Activated CD4-positive, alpha-beta T cell treated with anti-CD3 and anti-CD28 coated beads for 1 hour (primary cell): ENCODE measurements around the gene NXPH1.

ENCODE experiments used
- DNase-seq: peaks from one replicate; pipeline ENCODE4 v3.0.0-alpha.2; 2020

Gene NXPH1

GRCh38 chr7:8511855-8512254 is 78.4 kb downstream of the NXPH1 start:
- no peak for DNase-seq

GRCh38 chr7:8514781-8515519 is 81.5 kb downstream of the NXPH1 start:
- DNase-seq = no peak

- DNase-seq = no peak
These were observed 82.3 kb downstream of the NXPH1 start for GRCh38 chr7:8515640-8516185.

- DNase-seq = no peak
These were observed 83.6 kb downstream of the NXPH1 start for GRCh38 chr7:8516976-8517375.

GRCh38 chr7:8528311-8528710 is 94.9 kb downstream of the NXPH1 start:
- DNase-seq = no peak

DNA sequence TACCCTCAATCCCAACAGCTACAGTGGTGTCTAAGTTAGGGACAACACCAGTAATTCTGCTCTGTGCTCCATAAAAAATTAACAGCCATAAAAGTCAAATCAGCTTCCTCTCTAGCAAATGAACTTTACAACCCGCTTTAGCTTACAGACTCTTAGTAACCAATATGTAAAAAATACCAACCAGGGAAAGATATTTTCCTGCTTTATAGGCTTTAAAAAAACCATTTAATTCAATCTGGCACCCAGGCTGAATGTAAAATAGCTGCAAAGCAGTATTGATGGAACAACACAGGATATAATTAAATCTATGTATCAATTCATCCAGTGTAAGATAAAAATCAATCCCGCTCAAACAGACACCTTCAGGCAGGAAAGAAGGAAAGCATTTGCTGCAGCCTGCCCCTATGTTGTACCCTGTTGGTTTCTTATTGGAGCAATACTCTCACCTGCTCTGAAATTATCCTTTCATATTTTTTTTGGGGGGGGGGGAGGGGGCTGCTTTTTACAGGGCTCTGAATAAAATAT is 98.6 kb downstream of the NXPH1 start:
- no peak for DNase-seq

- no peak for DNase-seq
These were observed 103.0 kb downstream of the NXPH1 start for GRCh38 chr7:8536431-8536830.

GRCh38 chr7:8549046-8549445 is 115.6 kb downstream of the NXPH1 start:
- no peak for DNase-seq

DNA sequence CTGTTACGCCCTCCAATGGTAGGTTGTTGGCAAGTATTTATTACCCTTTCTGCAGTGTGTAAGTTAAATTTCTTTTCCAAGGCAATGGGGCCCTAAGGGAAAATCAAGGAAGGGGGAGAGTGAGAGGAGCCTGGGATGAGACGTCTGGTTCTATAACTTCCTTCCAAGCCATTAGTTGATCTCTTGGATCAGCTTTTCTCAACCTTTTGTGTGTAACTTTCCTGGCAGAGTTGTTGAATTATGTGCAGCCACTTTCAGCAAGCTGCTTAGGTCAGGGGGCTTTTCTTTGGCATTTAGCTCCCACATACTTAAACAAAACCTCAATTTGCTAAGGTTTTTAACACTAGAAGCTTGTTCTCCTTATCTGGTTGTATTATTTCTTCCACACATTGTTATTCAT is 127.1 kb downstream of the NXPH1 start:
- no peak for DNase-seq

- no peak for DNase-seq
These were observed 128.0 kb downstream of the NXPH1 start for GRCh38 chr7:8561449-8561848.

- no peak for DNase-seq
These were observed 130.9 kb downstream of the NXPH1 start for GRCh38 chr7:8564281-8564680.

- no peak for DNase-seq
These were observed 132.6 kb downstream of the NXPH1 start for GRCh38 chr7:8566016-8566415.

DNA sequence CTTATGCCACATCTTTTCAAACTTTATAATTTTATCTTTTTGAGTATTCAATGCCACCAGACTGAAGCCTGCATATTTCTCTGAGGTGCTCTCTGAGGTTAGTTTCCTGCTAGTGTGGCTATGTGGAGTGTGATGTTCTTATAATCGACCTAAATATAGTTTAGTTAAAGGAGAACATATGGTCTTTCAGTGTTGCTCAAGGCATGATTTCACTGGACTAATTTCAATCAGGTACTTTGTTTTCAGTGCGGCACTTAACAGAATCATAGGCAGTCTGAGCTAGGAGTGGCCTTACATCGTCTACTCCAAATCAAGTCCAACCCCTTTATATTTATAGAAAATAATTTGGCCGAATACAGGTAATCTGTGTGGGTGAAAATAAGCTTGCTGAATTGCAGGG is 134.2 kb downstream of the NXPH1 start:
- DNase-seq = no peak

- DNase-seq = no peak
These were observed 146.3 kb downstream of the NXPH1 start for GRCh38 chr7:8579661-8580194.

GRCh38 chr7:8581842-8582241 is 148.4 kb downstream of the NXPH1 start:
- DNase-seq = no peak

DNA sequence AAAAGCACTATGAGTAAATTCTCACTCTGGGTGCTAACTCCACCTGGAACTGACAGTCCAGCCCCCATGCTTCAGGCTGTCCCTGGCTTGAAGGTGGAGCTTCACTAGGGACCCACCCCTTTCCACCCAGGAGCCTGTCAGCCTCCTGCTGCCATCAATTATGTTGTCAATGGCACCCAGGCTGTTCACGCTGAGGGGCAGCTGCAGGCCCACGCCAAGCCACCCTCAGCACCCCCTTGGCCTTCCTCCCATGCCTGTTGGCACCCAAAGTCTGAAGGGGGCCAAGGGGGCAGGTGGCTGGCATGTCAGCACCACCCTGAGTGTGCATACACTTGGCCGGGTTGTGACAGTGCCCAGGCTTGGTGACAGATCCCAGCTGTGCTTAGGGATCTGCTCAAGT is 149.3 kb downstream of the NXPH1 start:
- no peak for DNase-seq

- DNase-seq = no peak
These were observed 152.2 kb downstream of the NXPH1 start for GRCh38 chr7:8585591-8585990.

DNA sequence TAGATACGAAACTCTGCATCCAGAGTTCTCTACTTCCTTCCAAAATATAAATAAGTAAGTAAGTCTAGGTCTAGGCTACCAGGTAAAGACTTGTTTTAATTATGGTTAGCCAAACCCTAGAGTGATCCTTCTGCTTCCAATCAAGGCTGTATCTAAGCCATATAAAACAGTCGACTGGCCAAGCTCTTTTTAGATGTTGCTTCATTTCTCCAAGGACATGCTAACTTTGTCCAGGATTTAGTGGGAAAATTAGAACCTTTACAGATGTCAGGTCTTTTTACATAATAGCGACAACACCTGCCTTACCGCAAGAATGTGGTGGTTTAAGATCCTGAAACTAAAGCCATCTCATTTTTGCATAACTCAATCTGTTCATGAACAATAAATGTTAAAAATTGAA is 156.8 kb downstream of the NXPH1 start:
- no peak for DNase-seq

- no peak for DNase-seq
These were observed 157.4 kb downstream of the NXPH1 start for GRCh38 chr7:8590791-8591190.

DNA sequence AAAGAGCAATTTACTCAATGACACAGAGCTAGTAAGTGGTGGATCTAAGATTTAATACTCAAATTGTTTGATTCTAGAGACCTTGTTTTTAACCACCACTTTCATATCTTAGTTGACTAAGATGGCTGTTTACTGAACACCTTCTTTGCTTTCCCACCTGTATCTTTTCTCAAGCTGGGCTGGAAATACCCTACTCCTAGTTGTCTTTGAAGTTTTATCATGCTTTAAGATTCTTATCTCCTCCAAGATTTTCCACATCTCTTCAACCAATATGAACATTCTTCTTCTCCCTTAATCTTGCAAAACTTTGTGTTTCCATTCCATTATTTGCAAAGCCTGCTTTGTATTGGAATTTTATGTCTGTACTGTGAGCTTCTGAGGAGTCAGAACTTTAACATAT is 157.9 kb downstream of the NXPH1 start:
- no peak for DNase-seq

DNA sequence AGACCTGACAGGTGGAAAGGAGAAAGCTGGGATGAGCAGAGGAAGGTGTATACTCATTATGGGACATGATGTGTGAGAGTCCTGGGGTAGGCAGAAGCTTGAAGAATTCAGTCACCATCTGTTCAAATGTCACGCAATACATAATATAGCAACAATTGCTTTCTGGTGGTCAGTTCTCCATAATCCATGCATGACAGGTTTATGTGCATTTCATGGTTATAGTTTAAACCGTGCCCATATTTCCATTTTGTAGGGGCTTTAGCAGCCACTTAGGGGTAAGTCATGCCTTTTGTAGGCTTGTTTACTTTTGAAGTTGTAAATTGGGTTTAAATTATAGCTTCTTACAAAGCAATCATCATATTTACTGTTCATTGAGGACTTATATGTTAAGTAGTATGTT is 158.8 kb downstream of the NXPH1 start:
- DNase-seq = no peak

GRCh38 chr7:8594115-8594514 is 160.7 kb downstream of the NXPH1 start:
- no peak for DNase-seq

GRCh38 chr7:8597565-8597964 is 164.2 kb downstream of the NXPH1 start:
- DNase-seq = no peak

DNA sequence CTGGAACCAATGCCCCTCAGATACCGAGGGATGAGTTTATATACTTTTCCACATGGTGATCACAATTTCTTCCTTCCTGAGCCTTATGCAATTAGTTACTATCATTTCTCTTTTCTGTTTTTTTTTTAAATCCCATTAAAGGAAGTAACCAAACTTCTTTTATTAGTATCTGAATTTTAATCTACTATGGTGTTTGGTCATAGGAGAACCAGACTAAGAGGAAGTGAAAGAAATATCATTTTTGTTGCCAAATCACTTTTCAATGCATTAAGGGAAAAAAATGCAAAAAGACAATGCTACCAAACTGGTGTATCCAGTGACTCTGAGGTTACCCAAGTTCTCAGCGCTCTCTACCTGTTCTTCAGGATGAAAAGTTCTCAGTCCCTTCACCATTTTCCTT is 167.7 kb downstream of the NXPH1 start:
- DNase-seq = no peak

GRCh38 chr7:8605221-8605620 is 171.8 kb downstream of the NXPH1 start:
- no peak for DNase-seq
